Activated B cell treated with CpG ODN at 0.5 μM for 24 hours (primary cell): Measurements from ENCODE around the gene LMNB1. TPM values are rescaled to one million over a fixed set of nuclear protein-coding genes. Genes with fewer than 3 reads are reported as not detected.

ENCODE experiments used
- ATAC-seq: fragments of 200-7000 bp; cut with Tn5 transposase; one replicate; pipeline ENCODE4 v1.10.0; 2021; ENCODE audit warnings: low read depth, mild to moderate bottlenecking, moderate library complexity
- CTCF ChIA-PET: fragments of 350-600 bp; sonication (Branson Sonifier 250); formaldehyde crosslinking; loops from one replicate; lab custom pipeline; 2021; ENCODE audit warnings: antibody characterized with exemption; lab: Charles Lee
- POLR2A ChIA-PET: fragments of 350-600 bp; sonication (Branson Sonifier 250); formaldehyde crosslinking; loops from one replicate; lab custom pipeline; 2021; ENCODE audit warnings: antibody characterized with exemption; lab: Charles Lee
- DNase-seq: peaks from one replicate; pipeline ENCODE4 v3.0.0; 2022
- H3K27ac Mint-ChIP-seq: one replicate; pipeline ENCODE4 v1.8.0; 2020; ENCODE audit warnings: mixed read lengths
- H3K27me3 Mint-ChIP-seq: one replicate; pipeline ENCODE4 v1.8.0; 2021; ENCODE audit warnings: mixed read lengths
- H3K36me3 Mint-ChIP-seq: one replicate; pipeline ENCODE4 v1.8.0; 2021; ENCODE audit warnings: low read depth, mixed read lengths
- H3K4me1 Mint-ChIP-seq: one replicate; pipeline ENCODE4 v1.8.0; 2021; ENCODE audit warnings: mixed read lengths
- H3K4me3 Mint-ChIP-seq: one replicate; pipeline ENCODE4 v1.8.0; 2020; ENCODE audit warnings: mild to moderate bottlenecking, mixed read lengths
- H3K9me3 Mint-ChIP-seq: one replicate; pipeline ENCODE4 v1.8.0; 2020; ENCODE audit warnings: mixed read lengths
- intact Hi-C: fragments of 100-400 bp; cut with micrococcal nuclease; formaldehyde crosslinking; loops from one replicate; pipeline ENCODE4 v1.15.1; 2024
- total RNA-seq: library from RNA; stranded (reverse); gene quantifications from 2 replicates; pipeline ENCODE4 v1.2.3, GENCODE V29; 2022
- TF ChIP-seq, protein P1 (sequence below): fragments of 200-600 bp; IDR thresholded peaks from one replicate; pipeline ENCODE4 v1.8.0; 2022; ENCODE audit warnings: antibody characterized with exemption, mild to moderate bottlenecking

Gene LMNB1
- total RNA-seq, 1 donor from 2014 or later, result 34.7 TPM

DNA sequence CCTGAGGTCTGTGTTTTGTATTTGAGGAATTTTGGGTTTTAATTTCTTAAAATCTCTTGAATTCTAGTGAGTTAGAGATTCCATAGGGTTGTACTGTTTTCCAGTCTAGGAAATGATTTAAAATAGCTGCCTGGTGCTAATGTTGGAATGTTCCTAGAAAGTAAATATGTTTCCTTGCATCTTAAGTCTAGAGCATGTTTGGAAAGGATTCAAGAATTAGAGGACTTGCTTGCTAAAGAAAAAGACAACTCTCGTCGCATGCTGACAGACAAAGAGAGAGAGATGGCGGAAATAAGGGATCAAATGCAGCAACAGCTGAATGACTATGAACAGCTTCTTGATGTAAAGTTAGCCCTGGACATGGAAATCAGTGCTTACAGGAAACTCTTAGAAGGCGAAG, 41.8 kb downstream of the LMNB1 start:
- TF ChIP-seq, protein P1, sequence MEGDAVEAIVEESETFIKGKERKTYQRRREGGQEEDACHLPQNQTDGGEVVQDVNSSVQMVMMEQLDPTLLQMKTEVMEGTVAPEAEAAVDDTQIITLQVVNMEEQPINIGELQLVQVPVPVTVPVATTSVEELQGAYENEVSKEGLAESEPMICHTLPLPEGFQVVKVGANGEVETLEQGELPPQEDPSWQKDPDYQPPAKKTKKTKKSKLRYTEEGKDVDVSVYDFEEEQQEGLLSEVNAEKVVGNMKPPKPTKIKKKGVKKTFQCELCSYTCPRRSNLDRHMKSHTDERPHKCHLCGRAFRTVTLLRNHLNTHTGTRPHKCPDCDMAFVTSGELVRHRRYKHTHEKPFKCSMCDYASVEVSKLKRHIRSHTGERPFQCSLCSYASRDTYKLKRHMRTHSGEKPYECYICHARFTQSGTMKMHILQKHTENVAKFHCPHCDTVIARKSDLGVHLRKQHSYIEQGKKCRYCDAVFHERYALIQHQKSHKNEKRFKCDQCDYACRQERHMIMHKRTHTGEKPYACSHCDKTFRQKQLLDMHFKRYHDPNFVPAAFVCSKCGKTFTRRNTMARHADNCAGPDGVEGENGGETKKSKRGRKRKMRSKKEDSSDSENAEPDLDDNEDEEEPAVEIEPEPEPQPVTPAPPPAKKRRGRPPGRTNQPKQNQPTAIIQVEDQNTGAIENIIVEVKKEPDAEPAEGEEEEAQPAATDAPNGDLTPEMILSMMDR, result no peak
- DNase-seq (no peak), ATAC-seq (no peak)
- ChIA-PET CTCF (no interaction called here), POLR2A (no interaction called here)
- H3K4me3 Mint-ChIP-seq, result no peak overlapping the region
- intact Hi-C loops, result no loop called here
- no peaks in the 10 kb centered on the region for H3K4me1 Mint-ChIP-seq
- no peaks in the 10 kb centered on the region for H3K9me3 Mint-ChIP-seq
- peaks cover 58% of the 10 kb centered on the region for H3K36me3 Mint-ChIP-seq
- H3K27ac Mint-ChIP-seq, result no peak overlapping the region
- H3K27me3 Mint-ChIP-seq, result no peaks in the 10 kb centered on the region

GRCh38 chr5:126819253-126819652, 42.3 kb downstream of the LMNB1 start:
- no peak overlapping the region for H3K4me3 Mint-ChIP-seq
- TF ChIP-seq, protein P1, result no peak
- ATAC-seq, result no peak
- peaks cover 56% of the 10 kb centered on the region for H3K36me3 Mint-ChIP-seq
- POLR2A ChIA-PET, result no interaction called here
- no peaks in the 10 kb centered on the region for H3K27me3 Mint-ChIP-seq
- H3K27ac Mint-ChIP-seq, result no peak overlapping the region
- no peak for DNase-seq
- no peaks in the 10 kb centered on the region for H3K9me3 Mint-ChIP-seq
- CTCF ChIA-PET, result no interaction called here
- intact Hi-C loops, result no loop called here
- H3K4me1 Mint-ChIP-seq, result no peaks in the 10 kb centered on the region

DNA sequence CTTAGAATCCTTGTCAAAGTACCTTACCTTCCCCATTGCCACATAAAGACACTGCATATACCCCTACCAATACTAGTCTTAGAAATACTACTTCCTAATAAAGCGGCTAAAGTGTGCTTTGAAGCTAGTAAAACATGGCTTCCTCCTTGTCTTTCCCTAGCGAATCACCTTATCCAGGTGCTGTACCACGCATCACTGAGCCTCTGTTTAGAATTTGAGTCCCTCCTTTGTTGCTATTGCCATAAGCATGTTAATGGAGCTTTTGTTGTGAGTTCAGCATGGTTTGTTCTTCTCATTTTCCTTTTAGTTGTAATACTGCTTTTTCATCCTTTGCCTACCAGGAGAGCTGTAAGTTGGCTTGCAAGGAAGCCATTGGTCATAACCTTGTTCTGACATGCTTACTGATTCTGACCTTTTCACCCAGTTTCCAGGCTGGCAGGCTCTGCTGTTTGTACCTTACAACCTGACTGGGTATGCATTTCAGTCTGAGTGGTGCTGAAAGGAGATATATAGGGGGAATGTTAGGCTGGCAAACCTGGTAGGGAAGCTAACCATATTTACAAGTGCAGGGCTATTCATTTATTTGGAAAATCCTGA, 49.8 kb downstream of the LMNB1 start:
- no peak overlapping the region for H3K4me3 Mint-ChIP-seq
- H3K9me3 Mint-ChIP-seq, result no peaks in the 10 kb centered on the region
- no peaks in the 10 kb centered on the region for H3K27me3 Mint-ChIP-seq
- no peak overlapping the region for H3K27ac Mint-ChIP-seq
- intact Hi-C loops, result no loop called here
- ChIA-PET POLR2A (no interaction called here), CTCF (interaction anchor here (0.8 to 1.1 kb wide), 2 partner anchors 18 to 490 kb away, joined by 3 read pairs; no protein-coding TSS in a partner anchor)
- no peak for DNase-seq
- H3K36me3 Mint-ChIP-seq, result peaks cover 72% of the 10 kb centered on the region
- no peak for ATAC-seq
- TF ChIP-seq, protein P1, result no peak
- no peaks in the 10 kb centered on the region for H3K4me1 Mint-ChIP-seq

GRCh38 chr5:126829098-126829497, 52.2 kb downstream of the LMNB1 start:
- Mint-ChIP-seq H3K27me3 (no peaks in the 10 kb centered on the region), H3K4me3 (no peak overlapping the region), H3K4me1 (no peaks in the 10 kb centered on the region), H3K27ac (no peak overlapping the region), H3K36me3 (peaks cover 71% of the 10 kb centered on the region), H3K9me3 (no peaks in the 10 kb centered on the region)
- intact Hi-C loops, result no loop called here
- ATAC-seq (no peak), DNase-seq (no peak)
- ChIA-PET POLR2A (no interaction called here), CTCF (no interaction called here)
- TF ChIP-seq, protein P1, result no peak

GRCh38 chr5:126830061-126830460, 53.1 kb downstream of the LMNB1 start:
- DNase-seq, result no peak
- TF ChIP-seq, protein P1, result no peak
- POLR2A ChIA-PET, result no interaction called here
- H3K36me3 Mint-ChIP-seq, result peaks cover 71% of the 10 kb centered on the region
- intact Hi-C loops, result no loop called here
- no peaks in the 10 kb centered on the region for H3K4me1 Mint-ChIP-seq
- CTCF ChIA-PET, result no interaction called here
- no peak overlapping the region for H3K4me3 Mint-ChIP-seq
- H3K27ac Mint-ChIP-seq, result no peak overlapping the region
- no peaks in the 10 kb centered on the region for H3K27me3 Mint-ChIP-seq
- ATAC-seq, result peak; percentile 31
- H3K9me3 Mint-ChIP-seq, result no peaks in the 10 kb centered on the region
